Activated CD4-positive, CD25-positive, alpha-beta regulatory T cell treated with anti-CD3 and anti-CD28 coated beads, Interleukin-2, amount 50 U/mL, for 16 hours (primary cell): Measurements from ENCODE around the gene ARMC7.
"Not testable (repeated sequence)": the region's sequence is repeated elsewhere in the genome, so short reads cannot be mapped to it uniquely, and the experiment has no call there.

Source experiments
- DNase-seq: peaks from one replicate; pipeline ENCODE4 v3.0.0-alpha.2; 2020; ENCODE audit warnings: low read depth, low spot score

The ARMC7 gene

DNA sequence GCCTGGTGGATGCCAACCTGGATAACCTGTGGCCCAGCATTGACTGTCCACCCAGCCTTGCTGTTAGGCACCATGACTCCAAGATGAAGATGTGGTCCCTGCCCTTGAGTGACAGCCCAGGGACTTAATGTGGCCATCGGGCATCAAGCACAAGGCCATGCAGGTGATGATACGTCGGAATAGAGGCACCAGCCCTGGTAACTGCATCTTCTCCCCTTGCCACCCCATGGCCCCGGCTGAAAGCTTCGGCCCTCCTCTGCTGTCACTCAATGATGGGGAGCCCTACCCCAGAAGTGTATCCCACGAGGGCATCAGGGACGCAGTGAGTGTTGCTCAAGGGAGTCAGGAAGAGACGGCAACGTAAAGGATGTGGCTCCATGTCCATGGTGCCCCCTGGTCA lies 19.8 kb downstream of the ARMC7 start:
- DNase-seq: no peak

GRCh38 chr17:75130059-75130631 lies 20.4 kb downstream of the ARMC7 start:
- no peak for DNase-seq

- DNase-seq: no peak
Observed at GRCh38 chr17:75130632-75131277, 21.0 kb downstream of the ARMC7 start.

DNA sequence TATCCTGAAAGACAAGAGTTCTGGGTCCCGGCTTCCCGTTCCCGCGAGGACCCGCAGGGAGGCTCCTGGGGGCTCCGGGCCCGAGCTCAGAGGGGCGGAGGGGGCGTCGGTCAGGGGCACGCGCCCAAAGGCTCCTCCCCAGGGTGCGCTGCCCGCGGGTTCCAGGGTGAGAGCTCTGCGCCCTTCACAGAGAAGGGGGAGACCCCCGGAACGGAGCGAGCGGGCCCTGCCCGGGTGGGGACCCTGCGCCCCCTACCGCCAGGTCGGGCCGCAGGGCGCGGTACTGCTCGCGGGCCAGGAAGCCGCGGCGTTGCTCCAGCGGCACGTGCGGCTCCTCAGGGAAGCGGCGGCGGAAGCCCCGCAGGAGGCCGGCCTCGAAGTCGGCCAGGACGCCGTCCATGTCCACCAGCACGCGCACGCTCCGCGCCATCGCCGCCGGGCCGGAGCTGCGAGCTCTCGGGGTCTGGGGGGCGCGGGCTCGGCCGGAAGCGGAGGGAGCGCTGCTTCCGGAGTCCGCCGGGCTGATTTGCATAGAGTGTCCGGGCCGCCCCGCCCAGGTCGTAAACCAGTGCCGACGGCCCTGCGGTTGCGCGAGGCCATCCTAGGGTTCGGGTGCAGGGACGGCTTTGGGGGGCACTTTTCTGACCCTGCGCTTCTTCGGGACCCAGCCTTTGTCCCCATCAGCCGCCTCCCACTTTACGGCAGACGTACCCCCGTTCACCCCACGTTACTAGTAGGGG lies 21.7 kb downstream of the ARMC7 start, which contains the start of gene NT5C:
TSS of gene NT5C (minus strand) at position 465 of the 740 bp plus-strand sequence. CDS start at position 430, 35 bp downstream.
- DNase-seq: no peak

DNA sequence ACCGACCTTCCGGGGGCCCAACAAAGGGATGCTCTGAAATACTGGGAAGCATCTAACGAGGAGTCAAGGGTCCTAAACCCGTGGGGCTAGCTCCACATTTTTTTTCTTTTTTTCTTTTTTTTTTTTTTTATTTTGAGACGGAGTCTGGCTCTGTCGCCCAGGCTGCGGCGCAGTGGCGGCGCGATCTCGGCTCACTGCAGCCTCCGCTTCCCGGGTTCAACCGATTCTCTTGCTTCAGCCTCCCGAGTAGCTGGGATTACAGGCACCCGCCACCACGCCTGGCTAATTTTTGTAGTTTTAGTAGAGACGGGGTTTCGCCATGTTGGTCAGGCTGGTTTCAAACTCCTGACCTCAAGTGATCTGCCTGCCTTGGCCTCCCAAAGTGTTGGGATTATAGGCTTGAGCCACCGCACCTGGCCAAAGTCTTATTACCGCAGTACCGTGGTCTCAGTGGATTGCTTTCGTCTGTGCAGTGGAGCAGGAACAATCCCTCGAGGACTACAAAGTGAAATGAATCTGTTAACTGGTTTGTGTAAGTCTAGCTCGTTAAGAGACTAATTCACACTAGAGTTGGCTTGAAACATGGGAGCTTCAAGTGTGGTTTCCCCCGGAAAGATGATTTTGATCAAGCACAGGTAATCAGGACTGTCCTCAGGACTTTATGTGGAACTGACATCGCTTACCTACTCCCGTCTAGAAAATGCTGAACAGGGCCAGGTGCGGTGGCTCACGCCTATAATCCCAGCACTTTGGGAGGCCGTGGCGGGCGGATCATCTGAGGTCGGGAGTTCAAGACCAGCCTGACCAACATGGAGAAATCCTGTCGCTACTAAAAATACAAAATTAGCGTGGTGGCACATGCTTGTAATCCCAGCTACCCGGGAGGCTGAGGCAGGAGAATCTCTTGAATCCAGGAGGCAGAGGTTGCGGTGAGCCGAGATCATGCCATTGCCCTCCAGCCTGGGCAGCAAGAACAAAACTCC lies 22.5 kb downstream of the ARMC7 start:
- not testable (repeated sequence) for DNase-seq

- no peak for DNase-seq
Observed at GRCh38 chr17:75133001-75133400, 23.2 kb downstream of the ARMC7 start.

DNA sequence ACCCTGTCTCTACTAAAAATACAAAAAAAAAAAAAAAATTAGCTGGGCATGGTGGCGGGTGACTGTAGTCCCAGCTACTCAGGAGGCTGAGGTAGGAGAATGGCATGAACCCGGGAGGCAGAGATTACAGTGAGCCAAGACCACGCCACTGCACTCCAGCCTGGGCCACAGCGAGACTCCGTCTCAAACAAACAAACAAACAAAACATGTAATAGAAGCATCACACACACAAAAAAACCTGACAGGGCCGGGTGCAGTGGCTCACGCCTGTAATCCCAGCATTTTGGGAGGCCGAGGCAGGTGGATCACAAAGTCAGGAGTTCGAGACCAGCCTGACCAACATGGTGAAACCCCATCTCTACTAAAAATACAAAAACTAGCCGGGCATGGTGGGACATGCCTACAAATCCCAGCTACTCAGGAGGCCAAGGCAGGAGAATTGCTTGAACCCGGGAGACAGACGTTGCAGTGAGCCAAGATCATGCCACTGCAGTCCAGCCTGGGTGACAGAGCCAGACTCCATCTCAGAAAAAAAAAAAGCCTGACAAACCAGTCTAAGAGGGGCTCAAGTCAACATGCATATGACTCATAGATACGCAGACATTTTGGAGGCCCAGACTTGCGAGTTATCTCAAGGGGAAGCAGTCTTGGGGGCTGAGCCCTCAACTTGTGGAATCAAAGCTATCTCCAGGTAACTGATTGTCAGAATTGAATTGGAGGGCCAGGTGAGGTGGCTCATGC lies 24.0 kb downstream of the ARMC7 start:
- not testable (repeated sequence) for DNase-seq

DNA sequence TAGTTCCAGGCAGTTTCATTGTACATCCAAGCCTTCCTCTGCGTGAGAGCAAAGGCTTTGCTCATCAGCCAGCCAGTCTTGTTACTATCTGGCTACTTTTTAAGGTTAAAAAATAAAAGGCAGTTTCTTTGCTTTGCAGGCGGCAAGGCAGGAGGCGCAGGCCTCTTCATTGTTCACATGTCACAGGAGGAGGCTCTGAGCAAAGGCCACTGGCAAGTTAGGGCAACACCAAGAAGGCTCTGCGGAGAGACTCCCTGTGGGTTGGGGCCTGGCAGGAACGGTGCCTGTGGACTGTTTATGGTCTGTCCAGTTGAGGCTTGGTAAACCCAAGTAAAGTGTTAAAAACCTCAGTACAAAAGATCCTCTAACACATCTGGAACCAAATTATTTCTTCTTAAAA lies 25.7 kb downstream of the ARMC7 start:
- DNase-seq: no peak

DNA sequence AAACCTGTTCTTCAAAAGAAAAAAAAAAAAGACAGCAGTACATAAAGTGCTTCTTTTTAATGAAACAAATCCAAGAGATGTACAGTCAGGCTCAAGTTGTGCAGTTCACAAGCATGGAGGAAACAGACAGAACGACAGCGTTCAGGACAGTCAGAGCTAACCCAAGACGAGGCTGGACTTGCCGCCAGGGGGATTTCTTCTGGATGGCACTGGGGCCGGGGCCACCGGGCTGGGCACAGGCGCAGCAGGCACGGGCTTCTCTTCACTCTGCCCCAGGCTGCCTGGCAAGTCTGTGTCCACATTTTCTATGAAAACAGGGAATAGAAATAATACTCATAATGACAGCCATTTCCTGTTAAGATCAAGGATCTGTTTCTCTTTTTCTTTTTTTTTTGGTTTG lies 26.2 kb downstream of the ARMC7 start:
- DNase-seq: no peak

DNA sequence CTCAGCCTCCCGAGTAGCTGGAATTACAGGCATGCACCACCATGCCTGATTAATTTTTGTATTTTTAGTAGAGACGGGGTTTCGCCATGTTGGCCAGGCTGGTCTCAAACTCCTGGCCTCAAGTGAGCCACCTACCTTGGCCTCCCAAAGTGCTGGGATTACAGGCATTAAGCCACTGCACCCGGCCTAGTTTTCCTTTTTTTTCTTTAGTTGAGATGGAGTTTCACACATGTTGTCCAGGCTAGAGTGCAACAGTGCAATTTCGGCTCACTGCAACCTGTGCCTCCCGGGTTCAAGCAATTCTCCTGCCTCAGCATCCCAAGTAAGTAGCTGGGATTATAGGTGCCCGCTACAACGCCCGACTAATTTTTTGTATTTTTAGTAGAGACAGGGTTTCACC lies 28.0 kb downstream of the ARMC7 start:
- DNase-seq: not testable (repeated sequence)

DNA sequence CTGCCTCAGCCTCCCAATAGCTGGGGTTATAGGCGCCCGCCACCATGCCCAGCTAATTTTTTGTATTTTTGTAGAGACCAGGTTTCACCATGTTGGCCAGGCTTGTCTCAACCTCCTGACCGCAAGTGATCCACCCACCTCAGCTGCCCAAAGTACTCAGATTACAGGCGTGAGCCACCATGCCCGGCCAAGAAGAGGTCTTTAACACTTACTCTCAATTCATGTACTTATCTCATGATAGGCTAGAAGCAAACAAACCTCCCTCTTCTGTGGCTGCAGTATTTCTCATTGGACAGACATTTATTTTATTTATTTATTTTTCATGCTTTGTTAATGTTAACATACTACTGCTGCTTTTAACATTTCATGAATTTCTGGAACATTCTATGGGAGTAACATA lies 28.8 kb downstream of the ARMC7 start:
- DNase-seq: no peak

GRCh38 chr17:75142236-75142971 lies 32.6 kb downstream of the ARMC7 start:
- no peak for DNase-seq

GRCh38 chr17:75144816-75145512 lies 35.2 kb downstream of the ARMC7 start:
- no peak for DNase-seq

GRCh38 chr17:75146592-75146991 lies 36.8 kb downstream of the ARMC7 start:
- no peak for DNase-seq

GRCh38 chr17:75147878-75148546 lies 38.2 kb downstream of the ARMC7 start:
- DNase-seq: no peak

DNA sequence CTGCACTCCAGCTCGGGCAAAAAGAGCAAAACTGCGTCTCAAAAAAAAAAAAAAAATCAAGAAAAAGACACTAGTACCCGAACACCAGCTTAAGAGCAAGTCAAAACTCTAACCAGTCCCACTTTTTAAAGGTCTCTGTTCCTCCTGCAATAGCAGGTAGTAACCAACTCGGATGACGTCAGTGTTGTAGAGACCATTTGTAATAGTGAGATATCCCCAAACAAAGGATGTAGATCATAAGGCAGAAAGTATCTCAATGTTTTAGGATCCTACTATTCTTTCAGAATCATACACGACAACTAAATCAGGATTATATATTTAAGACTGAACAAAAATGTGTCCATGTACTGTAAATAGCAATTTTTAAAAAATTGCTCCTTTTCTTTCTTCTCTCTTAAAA lies 42.2 kb downstream of the ARMC7 start:
- DNase-seq: no peak

DNA sequence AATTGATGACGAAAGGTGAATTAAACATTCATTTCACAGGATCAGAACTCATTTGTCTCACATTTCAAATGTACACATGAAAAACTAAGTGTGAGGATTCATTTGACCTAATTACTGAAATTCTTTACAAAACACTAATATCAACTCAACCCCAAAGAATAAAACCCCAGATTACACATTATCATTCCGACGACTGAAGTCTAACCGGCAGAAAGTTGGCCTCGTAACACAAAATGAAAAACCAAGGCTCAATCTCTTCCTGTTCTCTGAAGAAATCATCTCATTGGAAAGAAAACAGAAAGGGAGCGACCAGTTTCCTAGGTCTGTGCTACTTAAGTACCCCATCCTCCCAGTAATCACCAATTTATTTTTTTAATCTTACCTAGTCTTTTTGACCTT lies 42.8 kb downstream of the ARMC7 start:
- DNase-seq: no peak

- no peak for DNase-seq
Observed at GRCh38 chr17:75152922-75153779, 43.4 kb downstream of the ARMC7 start.
